Measurements from ENCODE around the gene JPH2.

- TF ChIP-seq EZH2 (IDR thresholded peaks at IDR 0.05; ENCODE audit: low read length, unreplicated experiment) = no peak
- no peak for TF ChIP-seq CTCF (conservative IDR thresholded peaks at IDR 0.05; ENCODE audit: low read depth, low read length)
- no peak for TF ChIP-seq EZH2phosphoT487 (IDR thresholded peaks at IDR 0.05; ENCODE audit: borderline replicate concordance, low read length)
Observed at GRCh38 chr20:44223721-44224120, 36.7 kb upstream of the JPH2 start.

Measured in PC-3 (cell line).